GM12872 (cell line): ENCODE results near the gene TTC22.

Source experiments
- CTCF ChIP-seq: IDR thresholded peaks from 3 replicates; pipeline ENCODE4 v1.5.1; 2011; ENCODE audit warnings: low read depth, mild to moderate bottlenecking, low read length, moderate library complexity; ENCODE audit not compliant: insufficient read depth

Gene TTC22

DNA sequence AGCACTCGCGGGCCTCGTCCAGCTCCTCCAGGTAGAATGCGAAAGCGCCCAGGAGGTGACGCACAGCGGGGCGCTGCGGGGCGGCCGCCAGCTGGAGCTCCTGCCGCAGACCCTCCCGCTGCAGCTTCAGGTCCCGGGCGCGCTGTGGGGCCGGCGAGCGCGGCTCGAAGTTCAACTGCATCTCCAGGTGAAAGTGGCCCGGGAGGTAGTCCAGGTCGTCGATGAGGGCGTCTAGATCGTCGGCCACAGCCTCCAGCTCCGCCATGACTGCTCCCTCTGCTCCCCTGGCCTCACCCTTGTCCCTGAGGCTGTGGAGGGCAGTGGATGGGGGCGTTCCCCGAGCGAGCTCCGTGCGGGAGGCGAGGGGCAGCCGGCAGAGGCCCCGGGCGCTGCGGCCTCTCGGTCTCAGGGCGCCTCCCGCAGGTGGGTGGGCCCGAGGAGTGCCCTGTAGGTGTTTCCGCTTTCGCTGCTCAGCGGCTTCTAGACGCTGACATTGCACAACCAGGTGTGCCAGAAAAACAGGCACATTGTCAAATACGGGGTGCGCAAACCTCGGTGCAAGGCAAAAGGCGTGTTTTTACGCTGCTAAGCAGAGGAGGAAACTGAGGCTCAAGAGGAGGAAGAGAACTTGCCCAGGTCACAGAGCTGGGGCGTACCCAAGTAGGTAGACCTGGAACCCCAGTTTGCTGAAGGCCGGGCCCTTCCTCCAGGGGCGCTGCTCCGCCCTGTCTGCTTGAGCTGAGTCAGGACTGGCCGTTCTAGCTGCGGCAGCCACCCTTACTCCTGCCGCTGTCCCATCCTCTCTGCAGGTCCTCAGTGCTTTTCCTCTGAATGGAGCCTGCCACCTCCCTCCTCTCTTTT lies at the start of gene TTC22:
TSS of gene TTC22 (minus strand) at position 425 of the 861 bp plus-strand sequence. CDS start at position 265, 160 bp downstream.
- TF ChIP-seq CTCF = peak; percentile 87

- TF ChIP-seq CTCF = no peak
Observed at GRCh38 chr1:54850737-54851136, 49.6 kb upstream of the TTC22 start.

DNA sequence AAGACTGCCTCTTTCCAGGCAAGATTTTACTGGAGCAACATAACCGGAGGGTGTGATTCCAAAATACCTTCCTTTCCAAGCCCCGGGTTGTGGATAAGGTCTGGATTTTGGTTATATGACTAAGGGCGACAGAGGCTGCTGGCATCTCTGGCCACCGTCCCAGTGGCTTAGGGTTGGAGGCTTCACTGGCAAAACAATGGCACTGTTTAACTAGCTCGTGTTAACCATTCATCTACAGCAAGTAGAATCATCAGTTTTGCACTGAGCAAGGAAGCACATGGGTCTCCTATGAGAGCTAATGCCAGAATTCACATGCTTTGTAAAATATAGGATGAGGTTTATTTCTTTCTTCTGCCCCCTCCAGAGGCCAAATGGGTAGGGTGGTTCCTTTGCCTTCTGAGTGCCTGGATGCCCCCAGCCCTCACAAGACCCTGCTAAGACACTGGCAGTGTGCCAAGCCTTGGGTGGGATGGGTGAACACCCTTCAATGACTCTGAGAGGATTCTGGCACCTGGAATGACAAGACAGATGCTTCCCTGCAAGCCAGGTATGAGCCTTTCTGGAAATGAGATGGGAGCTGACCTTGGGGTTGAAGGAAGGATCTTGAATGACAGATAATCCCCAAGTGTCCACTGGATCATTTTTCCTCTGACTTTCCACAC lies 49.1 kb upstream of the TTC22 start:
- TF ChIP-seq CTCF = no peak

DNA sequence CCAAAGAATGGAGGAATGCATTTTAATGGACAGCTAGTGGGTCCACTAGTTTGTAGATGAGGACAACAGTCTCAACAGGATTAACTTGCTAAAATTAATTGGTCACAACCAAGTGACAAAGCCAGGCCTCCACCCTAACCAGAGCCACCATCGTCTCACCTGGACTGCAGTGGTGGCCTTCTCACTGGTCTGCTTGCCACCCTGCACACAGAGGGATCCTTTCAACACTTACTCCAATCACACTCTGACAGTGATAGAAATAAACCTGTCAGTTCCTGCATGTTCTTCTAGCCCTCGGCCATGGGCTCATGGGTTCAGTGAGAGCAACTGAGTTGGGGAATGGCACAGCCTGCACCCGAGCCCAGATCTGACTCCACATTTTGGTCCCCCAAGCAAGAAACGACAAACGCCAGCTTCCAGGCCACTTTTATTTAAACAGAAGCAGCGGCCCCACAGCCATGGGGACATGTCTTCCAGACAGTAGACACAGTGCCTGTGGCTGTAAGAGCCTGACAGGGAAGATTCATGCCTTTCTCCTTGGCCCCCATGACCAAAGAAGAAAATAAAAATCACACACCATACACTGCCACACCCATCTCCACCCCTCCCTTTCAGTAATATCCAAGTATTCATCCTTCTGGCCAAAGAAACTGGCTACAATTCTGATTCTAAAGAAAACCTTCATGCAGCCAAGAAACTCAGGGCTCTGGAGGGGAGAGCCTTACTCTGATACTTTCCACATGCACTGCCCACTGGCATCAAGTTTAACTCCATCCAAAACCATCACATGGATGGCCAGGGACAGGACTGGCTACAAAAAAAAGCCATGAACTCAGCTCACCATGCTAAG lies 48.3 kb upstream of the TTC22 start:
- no peak for TF ChIP-seq CTCF

DNA sequence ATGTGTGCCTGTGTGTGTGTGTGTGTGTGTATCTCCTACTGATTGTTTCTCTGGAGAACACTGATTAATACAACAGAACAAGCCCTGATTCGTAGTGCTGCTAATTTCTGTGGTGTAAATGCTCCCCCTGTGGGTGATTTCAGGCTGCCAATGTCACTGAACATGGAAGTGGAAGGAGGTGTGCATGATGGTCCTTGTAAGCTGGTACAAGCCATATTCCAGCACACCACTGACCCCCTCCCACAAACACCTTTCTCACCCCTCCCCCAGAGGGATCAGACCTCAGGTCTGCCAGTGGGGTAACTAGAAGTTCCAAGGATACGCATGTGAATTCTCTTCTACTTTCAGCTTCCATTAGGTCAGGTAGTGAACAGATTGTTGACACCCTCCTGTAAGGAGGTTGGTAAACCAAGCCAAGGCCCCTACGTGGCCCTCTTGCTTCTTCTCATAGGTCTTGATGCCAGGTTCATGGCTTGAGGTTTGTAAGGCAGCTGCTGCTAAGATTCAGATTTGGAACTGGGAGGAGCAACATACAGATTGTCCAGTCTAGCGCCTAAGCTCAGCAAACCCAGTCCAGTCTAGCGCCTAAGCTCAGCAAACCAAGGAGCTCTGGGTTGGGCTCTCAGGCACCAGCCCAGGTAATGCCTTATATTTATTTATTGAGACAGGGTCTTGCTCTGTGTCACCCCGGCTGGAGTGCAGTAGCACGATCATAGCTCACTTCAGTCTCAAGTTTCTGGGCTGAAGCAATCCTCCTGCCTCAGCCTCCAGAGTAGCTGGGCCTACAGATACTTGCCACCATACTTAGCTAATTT lies 47.2 kb upstream of the TTC22 start:
- no peak for TF ChIP-seq CTCF

GRCh38 chr1:54846716-54847284 lies 45.7 kb upstream of the TTC22 start:
- TF ChIP-seq CTCF = no peak
